Large intestine (tissue), 3 donors: ENCODE results near the gene PTS. TPM values are rescaled to one million over a fixed set of nuclear protein-coding genes. Genes with fewer than 3 reads are reported as not detected.
A peak's percentile ranks its signal among the peaks of the same experiment; 100 is the strongest.

Experiments used
- DNase-seq, 2 donors: peaks; one replicate each; pipeline versions ENCODE4 v3.0.0 to v3.0.0-alpha.2; 2013
- H3K27ac ChIP-seq: one replicate; pipeline ENCODE4 v1.5.1; 2013; ENCODE audit warnings: low read length
- H3K27me3 ChIP-seq: 2 replicates; pipeline ENCODE4 v1.6.1; 2013; ENCODE audit warnings: low read length; ENCODE audit not compliant: control insufficient read depth, insufficient read depth
- H3K36me3 ChIP-seq: 2 replicates; pipeline ENCODE4 v1.6.1; 2013; ENCODE audit warnings: low read length; ENCODE audit not compliant: control insufficient read depth, insufficient read depth
- H3K4me1 ChIP-seq: one replicate; pipeline ENCODE4 v1.6.1; 2013; ENCODE audit warnings: low read length; ENCODE audit not compliant: control insufficient read depth, insufficient read depth
- H3K4me3 ChIP-seq: one replicate; pipeline ENCODE4 v1.5.1; 2013; ENCODE audit warnings: low read length
- H3K9me3 ChIP-seq: one replicate; pipeline ENCODE4 v1.6.1; 2013; ENCODE audit warnings: mild to moderate bottlenecking, low read depth, low read length, moderate library complexity; ENCODE audit not compliant: control insufficient read depth
- WGBS: methylation state at CpG from one replicate; pipeline ENCODE4 v1.1.5; 2013; ENCODE audit warnings: low lambda C conversion rate; ENCODE audit not compliant: insufficient coverage; 5-methylcytosine and 5-hydroxymethylcytosine counted together
- polyA plus RNA-seq: library from polyadenylated mRNA; unstranded; fragments of 120-200 nt; gene quantifications from one replicate; pipeline ENCODE4 v1.2.1, GENCODE V29; 2013

PTS gene
- polyA plus RNA-seq, 1 donor: 38.7 TPM

- no peak overlapping the region for H3K4me3 ChIP-seq
- no peaks in the 10 kb centered on the region for H3K4me1 ChIP-seq
- WGBS: no CpG with 5 or more reads among the region's 1 CpG
- no peaks in the 10 kb centered on the region for H3K9me3 ChIP-seq
- no peak overlapping the region for H3K27ac ChIP-seq
- DNase-seq: no peak
- no peaks in the 10 kb centered on the region for H3K36me3 ChIP-seq
- H3K27me3 ChIP-seq: no peaks in the 10 kb centered on the region
Measured at GRCh38 chr11:112273066-112273465, 46.8 kb downstream of the PTS start.

DNA sequence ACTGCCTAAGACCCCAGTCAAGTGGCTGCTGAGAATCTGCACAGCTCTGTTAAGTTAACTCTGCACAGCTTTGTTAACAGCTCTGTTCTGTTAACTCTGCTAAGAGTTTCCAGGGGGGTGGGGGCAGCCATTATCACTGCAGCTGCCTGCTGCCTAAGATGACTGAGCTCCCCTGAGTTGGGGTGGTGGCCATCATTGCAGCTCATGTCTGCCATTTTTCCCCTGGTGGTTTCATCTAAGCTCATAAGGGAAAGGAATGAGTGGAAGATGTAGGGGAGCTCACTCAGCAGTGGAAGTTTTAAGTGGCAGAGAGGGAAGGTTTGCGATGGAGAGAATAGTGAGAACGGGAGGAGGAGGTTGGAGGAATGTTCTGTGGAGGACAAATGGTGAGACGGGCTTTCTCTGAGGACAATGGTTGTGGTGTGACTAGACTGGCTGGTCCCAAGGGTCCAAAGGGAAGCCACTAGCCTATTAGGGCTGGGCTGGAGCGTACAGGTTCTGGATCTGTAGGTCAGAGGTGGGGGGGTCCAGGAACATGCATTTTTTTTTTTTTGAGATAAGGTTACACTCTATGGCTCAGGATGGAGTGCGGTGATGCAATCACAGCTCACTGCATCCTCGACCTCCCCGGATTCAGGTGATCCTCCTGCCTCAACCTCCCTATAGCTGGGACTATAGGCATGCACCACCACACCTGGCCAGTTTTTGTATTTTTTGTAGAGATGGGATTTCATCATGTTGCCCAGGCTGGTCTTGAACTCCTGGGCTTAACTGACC, 48.0 kb downstream of the PTS start:
- H3K4me3 ChIP-seq: no peak overlapping the region
- no peak overlapping the region for H3K27ac ChIP-seq
- H3K36me3 ChIP-seq: no peaks in the 10 kb centered on the region
- DNase-seq: no peak
- WGBS: 100% methylated on average over 1 of the region's 7 CpGs
- no peaks in the 10 kb centered on the region for H3K27me3 ChIP-seq
- H3K9me3 ChIP-seq: no peaks in the 10 kb centered on the region
- H3K4me1 ChIP-seq: no peaks in the 10 kb centered on the region

DNA sequence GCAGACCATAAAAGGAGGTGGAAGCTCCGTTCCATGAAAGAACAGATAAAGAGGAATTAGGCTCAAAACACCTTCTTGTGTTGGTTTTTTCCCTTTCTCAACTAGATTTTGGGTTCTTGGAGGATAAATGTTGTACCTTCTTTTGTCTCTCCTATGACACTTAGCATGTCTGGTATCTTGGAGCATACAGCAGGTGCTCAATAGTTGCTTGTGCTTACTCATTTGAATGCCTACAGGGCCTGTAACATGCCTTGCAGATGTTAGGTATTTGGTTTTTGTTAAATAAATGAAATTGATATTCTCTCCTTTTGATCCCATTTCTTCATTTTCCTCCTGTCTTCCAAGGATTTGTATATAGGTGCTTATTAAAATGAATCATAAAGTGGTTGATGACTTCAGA, 50.8 kb downstream of the PTS start:
- H3K27me3 ChIP-seq: no peaks in the 10 kb centered on the region
- WGBS: 40% methylated on average over 1 of the region's 1 CpG
- H3K9me3 ChIP-seq: no peaks in the 10 kb centered on the region
- H3K4me3 ChIP-seq: no peak overlapping the region
- H3K36me3 ChIP-seq: no peaks in the 10 kb centered on the region
- H3K27ac ChIP-seq: no peak overlapping the region
- no peaks in the 10 kb centered on the region for H3K4me1 ChIP-seq
- no peak for DNase-seq

DNA sequence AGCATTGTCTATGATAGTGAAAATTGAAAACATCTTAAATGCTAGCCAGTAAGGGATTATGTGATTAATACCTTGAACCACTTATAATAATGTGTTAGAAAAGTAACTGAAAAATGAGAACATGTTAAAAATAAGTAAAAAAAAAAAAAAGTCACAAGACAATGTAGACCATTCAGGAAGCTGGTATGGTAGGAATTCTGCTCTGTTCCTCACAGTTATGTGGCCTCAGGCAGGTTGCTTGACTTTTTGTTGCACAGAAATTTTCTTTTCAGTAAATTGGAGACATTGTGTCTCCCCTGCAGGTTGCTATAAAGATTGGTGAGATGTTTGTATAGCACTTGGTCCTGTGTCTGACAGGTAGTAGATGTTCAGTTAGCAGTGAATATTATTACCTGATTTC, 51.7 kb downstream of the PTS start:
- Histone ChIP-seq H3K4me3 (no peak overlapping the region), H3K27ac (no peak overlapping the region), H3K9me3 (no peaks in the 10 kb centered on the region), H3K4me1 (no peaks in the 10 kb centered on the region), H3K27me3 (no peaks in the 10 kb centered on the region), H3K36me3 (no peaks in the 10 kb centered on the region)
- no peak for DNase-seq

DNA sequence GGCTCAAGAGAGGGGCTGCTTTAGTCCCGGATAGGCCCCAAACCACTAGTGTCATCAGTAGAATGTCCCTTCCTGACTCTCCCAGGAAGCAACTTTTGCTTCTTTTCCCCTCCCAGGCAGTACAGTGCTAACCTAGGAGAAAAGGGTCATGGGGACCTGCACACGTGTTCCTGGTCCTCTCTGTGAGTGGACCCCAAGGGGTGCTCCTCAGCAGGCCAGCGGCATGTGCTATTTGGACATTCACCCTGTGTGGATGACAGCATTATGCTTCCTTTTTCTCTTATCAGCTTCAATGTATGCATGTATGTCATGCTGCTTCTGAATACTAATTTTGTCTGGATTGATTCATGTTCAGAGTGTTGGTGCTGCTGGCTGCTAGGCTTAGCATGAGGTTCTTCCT, 52.6 kb downstream of the PTS start:
- Histone ChIP-seq H3K27ac (no peak overlapping the region), H3K27me3 (no peaks in the 10 kb centered on the region), H3K9me3 (no peaks in the 10 kb centered on the region), H3K4me3 (no peak overlapping the region), H3K4me1 (no peaks in the 10 kb centered on the region), H3K36me3 (no peaks in the 10 kb centered on the region)
- DNase-seq: no peak
- no CpG with 5 or more reads among the region's 3 CpGs for WGBS

DNA sequence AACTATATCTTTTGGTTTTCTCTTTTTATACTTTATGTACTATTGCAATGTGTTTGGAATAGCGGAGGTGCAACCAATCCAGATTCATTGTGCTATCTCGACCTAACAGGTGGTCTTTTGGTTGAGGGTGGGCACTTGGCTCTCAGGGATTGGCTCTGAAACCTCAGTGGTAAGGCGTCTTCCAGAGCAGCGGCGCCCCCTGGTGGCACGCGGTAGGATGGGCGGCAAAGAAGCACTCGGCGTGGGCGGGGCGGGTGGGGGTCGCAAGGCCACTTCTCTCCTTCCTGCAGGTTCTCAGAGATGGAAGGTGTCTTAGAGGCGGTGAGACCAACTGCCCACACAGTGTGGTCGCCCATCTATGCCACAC, 53.7 kb downstream of the PTS start:
- H3K36me3 ChIP-seq: no peaks in the 10 kb centered on the region
- H3K27me3 ChIP-seq: no peaks in the 10 kb centered on the region
- no peaks in the 10 kb centered on the region for H3K9me3 ChIP-seq
- H3K27ac ChIP-seq: no peak overlapping the region
- peak overlapping the region; percentile 35 for H3K4me3 ChIP-seq
- peak; percentile 44 to 54 for DNase-seq
- no peaks in the 10 kb centered on the region for H3K4me1 ChIP-seq
- no CpG with 5 or more reads among the region's 15 CpGs for WGBS

DNA sequence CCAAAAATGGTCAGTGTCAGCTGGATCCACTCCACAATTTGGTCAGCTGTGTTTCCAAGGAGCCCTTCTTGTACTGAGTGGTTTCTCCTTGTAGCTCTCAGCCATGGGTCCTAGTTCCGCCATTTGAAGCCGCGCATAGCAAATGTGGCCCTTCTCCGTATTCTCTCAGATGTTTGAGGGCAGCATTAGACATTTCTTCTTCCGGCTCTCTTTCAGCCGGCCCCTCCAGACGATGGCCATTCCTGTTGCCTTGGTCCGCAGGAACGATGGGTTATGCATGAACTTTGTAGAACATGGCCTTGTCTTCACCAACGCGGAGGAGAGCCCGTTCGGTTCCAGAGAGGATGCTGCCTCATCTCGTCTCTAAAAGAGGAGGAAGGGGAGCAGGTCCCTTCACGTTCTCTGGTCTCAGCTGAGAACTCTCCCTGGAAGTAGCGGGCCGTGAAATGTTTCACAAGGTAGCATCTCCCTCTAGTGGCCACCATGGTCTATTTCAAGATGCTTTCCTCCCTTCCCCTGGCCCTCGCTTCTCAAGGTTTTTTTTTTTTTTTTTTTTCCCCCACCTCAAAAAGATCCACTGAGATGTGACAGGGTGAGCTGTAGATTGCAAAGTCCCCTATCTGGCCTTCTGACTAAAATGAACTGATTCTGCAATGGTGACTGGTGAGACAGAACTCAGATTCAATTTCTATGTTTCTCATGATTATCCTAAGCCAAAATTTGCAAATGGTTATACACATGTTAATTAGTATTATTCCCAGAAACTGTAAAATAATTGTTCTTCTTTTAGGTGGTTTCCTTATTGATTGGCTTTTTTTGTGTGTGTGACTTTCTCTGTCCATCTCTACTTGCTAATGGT, 54.3 kb downstream of the PTS start:
- Histone ChIP-seq H3K27ac (no peak overlapping the region), H3K27me3 (no peaks in the 10 kb centered on the region), H3K36me3 (no peaks in the 10 kb centered on the region), H3K4me1 (no peaks in the 10 kb centered on the region), H3K4me3 (peak overlapping the region; percentile 35), H3K9me3 (no peaks in the 10 kb centered on the region)
- 0% methylated on average over 1 of the region's 18 CpGs for WGBS
- DNase-seq: peak; percentile 72 to 73

GRCh38 chr11:112281726-112282125, 55.5 kb downstream of the PTS start:
- Histone ChIP-seq H3K27ac (no peak overlapping the region), H3K4me3 (no peak overlapping the region), H3K36me3 (no peaks in the 10 kb centered on the region), H3K27me3 (no peaks in the 10 kb centered on the region), H3K4me1 (no peaks in the 10 kb centered on the region), H3K9me3 (no peaks in the 10 kb centered on the region)
- no CpG with 5 or more reads among the region's 4 CpGs for WGBS
- DNase-seq: no peak

Other genes with a start within 250 kb of the PTS start
- 26.1 TPM for gene DLAT, start 201.0 kb upstream of the PTS start, polyA plus RNA-seq
- gene PIH1D2, start 152.4 kb upstream of the PTS start, polyA plus RNA-seq: 1.6 TPM
- 27.7 TPM for gene NKAPD1, start 152.1 kb upstream of the PTS start, polyA plus RNA-seq
- gene TIMM8B, start 139.7 kb upstream of the PTS start, polyA plus RNA-seq: 55.1 TPM
- gene SDHD, start 139.6 kb upstream of the PTS start, polyA plus RNA-seq: 146 TPM
- gene IL18, start 62.3 kb upstream of the PTS start, polyA plus RNA-seq: 60.7 TPM
- gene TEX12, start 59.1 kb upstream of the PTS start, polyA plus RNA-seq: 0.27 TPM
- gene BCO2, start 50.9 kb upstream of the PTS start, polyA plus RNA-seq: 11.0 TPM
- gene PLET1, start 34.4 kb downstream of the PTS start, polyA plus RNA-seq: not detected